HUDEP-2 (cell line): ENCODE measurements around the gene HEPACAM.

Experiments
- DNase-seq, 76 experiments: peaks; one replicate each; lab custom pipeline; 2025; ENCODE audit not compliant: unreplicated experiment in 76 of 76; lab: John Stamatoyannopoulos, UW

The HEPACAM gene

DNA sequence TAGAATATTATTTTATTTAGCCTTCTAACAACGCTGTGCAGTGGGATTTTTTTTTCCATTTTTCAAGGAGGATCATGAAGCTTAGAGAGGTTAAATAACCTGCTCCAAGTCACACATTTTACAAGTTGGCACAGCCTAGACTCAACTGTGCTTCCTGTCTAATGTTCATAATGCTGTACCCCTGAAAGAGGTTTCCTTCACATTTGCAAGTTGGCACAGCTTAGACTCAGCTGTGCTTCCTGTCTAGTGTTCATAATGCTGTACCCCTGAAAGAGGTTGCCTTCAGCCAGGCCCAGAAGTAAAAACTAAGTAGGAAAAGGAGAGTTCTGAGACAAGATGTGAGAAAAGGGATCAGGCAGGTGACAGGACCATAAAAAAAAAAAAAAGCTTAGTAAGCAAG is 7.9 kb upstream of the HEPACAM start:
- no peak for DNase-seq

GRCh38 chr11:124943254-124943616 is 7.4 kb upstream of the HEPACAM start:
- DNase-seq, result no peak

GRCh38 chr11:124942466-124943253 is 6.8 kb upstream of the HEPACAM start:
- no peak for DNase-seq

GRCh38 chr11:124941703-124942102 is 5.9 kb upstream of the HEPACAM start:
- DNase-seq, result no peak

DNA sequence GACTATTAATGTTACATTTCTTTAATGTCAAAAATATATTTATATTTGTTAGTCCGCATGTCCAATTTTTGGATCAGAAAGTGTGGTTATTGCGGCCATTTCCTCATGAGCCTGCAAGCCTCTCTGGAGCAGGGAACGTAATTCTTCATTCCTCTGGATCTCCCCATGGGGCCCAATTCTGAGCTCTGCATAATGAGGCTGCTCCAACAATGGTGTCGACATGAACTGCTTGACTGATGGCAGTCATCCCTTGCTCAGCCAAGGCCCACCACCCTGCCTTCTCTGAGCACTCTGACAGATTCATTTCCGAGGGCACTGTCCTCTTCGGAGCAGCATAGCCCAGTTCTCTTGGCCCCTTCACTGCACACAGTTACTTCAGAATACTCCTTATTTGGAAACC is 3.1 kb upstream of the HEPACAM start:
- no peak for DNase-seq

- DNase-seq, result no peak
Observed at GRCh38 chr11:124938206-124938765, 2.4 kb upstream of the HEPACAM start.

DNA sequence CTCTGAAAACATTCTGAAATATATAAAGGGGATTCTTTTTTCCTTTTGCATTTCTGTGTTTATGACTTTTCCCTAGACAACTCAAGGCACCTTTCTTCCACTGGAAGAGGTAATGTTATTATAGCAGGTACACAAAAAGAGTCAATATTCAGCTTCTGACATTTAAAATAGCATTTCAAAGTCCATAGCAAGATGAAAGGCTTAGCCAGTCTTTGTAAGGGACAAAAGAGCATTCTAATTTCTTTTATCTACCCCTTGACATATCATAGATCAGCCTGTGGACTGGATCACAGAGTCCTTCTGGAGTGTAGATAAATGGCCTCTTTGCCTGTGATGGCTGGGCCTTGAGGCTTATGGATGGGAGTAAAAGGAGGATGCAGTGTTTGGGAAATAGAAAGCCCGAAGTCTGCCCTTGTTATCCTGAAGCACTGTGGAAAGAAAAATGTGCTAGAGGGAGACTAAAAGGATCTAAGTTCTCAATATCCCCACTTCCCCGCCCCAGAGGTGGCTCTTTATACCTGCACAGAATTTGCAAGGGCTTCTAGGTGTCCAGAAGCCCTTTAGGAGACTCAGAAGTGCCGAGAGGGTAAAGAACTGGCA is 1.6 kb upstream of the HEPACAM start:
- no peak for DNase-seq

GRCh38 chr11:124934862-124935547 is 842 bp downstream of the HEPACAM start:
- DNase-seq, result no peak

- no peak for DNase-seq
Observed at GRCh38 chr11:124930799-124931198, 5.0 kb downstream of the HEPACAM start.

GRCh38 chr11:124928942-124929665 is 6.7 kb downstream of the HEPACAM start:
- no peak for DNase-seq

GRCh38 chr11:124923296-124923695 is 12.6 kb downstream of the HEPACAM start:
- no peak for DNase-seq

DNA sequence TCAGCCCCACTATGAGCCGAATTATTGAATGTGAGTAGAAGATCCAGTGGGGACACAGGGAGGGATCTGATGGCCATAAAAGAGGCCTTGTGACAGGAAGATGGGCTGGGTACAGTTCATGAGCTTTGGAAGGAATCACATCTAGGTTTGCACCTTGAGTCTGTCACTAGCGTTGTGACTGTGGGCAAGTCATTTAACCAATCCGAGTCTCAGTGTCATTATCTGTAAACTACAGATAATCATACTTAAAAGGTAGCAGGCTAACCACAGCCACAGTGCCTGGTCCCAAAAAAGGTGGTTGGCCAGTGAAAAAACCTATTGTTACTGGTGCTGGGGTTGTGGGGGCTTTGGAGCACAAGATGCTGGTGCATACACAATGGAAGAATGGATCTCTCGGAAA is 13.0 kb downstream of the HEPACAM start:
- DNase-seq, result no peak

- peak in 45 of 76 experiments; percentile 7 to 79 (median 46) for DNase-seq
Observed at GRCh38 chr11:124920870-124921609, 14.8 kb downstream of the HEPACAM start.

GRCh38 chr11:124920356-124920755 is 15.5 kb downstream of the HEPACAM start:
- DNase-seq, result no peak

GRCh38 chr11:124919898-124920297 is 15.9 kb downstream of the HEPACAM start:
- no peak for DNase-seq

DNA sequence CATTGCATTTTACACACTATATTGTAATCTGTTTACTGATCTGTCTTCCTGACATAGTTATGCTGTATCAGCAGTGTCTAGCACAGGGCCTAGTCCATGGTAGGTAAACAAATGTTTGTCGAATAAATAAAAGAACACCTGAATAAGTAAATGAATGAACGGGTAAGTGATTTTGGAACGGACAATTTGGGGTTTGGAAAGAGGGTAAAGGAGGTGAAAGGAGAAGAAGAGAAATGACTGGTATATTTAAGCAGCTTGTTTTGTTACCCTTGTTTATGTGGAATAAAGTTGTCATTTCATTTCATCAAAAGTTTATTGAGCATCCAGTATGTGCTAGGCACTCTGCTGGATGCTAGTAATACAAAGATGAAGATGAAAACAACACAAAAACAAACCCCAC is 16.9 kb downstream of the HEPACAM start, which contains the start of gene HEPN1:
TSS of gene HEPN1 (plus strand) at position 301 of the 400 bp plus-strand sequence.
- no peak for DNase-seq

GRCh38 chr11:124917115-124917637 is 18.7 kb downstream of the HEPACAM start:
- DNase-seq, result no peak

- no peak for DNase-seq
Observed at GRCh38 chr11:124916370-124916710, 19.5 kb downstream of the HEPACAM start.

DNA sequence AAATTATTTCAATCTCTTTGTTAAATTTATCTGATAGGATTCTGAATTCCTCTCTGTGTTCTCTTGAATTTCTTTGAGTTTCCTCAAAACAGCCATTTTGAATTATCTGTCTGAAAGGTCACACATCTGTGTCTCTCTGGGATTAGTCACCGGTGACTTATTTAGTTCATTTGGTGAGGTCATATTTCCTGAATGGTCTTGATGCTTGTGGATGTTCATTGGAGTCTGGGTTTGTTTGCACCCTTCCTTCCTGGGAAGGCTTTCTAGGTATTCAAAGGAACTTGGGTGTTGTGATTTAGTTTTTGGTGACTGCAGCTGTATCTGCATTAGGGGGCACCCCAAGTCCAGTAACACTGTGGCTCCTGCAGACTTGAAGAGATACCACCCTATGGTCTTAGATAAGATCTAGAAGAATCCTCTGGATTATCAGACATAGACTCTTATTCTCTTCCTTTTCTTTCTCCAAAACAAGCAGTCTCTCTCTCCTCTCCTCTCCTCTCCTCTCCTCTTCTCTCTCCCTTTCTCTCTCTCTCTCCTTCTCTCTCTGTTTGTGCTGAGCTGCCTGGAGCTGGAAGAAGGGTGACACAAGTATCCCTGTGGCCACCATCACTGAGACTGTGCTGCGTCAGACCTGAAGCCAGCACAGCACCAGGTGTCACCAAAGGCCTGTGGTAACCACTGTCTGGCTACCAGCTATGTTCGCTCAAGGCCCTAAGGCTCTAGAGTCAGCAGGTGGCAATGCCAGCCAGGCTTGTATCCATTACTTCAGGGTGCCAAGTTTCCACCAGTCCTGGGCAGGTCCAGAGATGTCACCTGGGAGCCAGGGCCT is 20.1 kb downstream of the HEPACAM start:
- DNase-seq, result no peak
